GM21390 (cell line): ENCODE data around the gene MYO6.
"Not testable (repeated sequence)": the region's sequence is repeated elsewhere in the genome, so short reads cannot be mapped to it uniquely, and the experiment has no call there.

Experiments used
- ATAC-seq: cut with Tn5 transposase; IDR thresholded peaks from one replicate; pipeline ENCODE4 v1.9.1; 2021; ENCODE audit not compliant: unreplicated experiment

Gene MYO6

GRCh38 chr6:75880305-75880704 lies 131.3 kb downstream of the MYO6 start:
- no peak for ATAC-seq

- no peak for ATAC-seq
These were observed 133.7 kb downstream of the MYO6 start for GRCh38 chr6:75882734-75883133.

GRCh38 chr6:75884822-75885221 lies 135.8 kb downstream of the MYO6 start:
- no peak for ATAC-seq

GRCh38 chr6:75892384-75892783 lies 143.3 kb downstream of the MYO6 start:
- ATAC-seq = no peak

- ATAC-seq = peak; percentile 84
These were observed 144.2 kb downstream of the MYO6 start for GRCh38 chr6:75893058-75893775.

GRCh38 chr6:75893776-75894152 lies 144.7 kb downstream of the MYO6 start:
- ATAC-seq = peak; percentile 10

GRCh38 chr6:75896526-75896925 lies 147.5 kb downstream of the MYO6 start:
- no peak for ATAC-seq

- not testable (repeated sequence) for ATAC-seq
These were observed 151.2 kb downstream of the MYO6 start for GRCh38 chr6:75900216-75900615.

GRCh38 chr6:75905129-75905528 lies 156.1 kb downstream of the MYO6 start:
- ATAC-seq = not testable (repeated sequence)

- no peak for ATAC-seq
These were observed 157.8 kb downstream of the MYO6 start for GRCh38 chr6:75906871-75907270.

GRCh38 chr6:75907444-75907843 lies 158.4 kb downstream of the MYO6 start:
- no peak for ATAC-seq

- ATAC-seq = no peak
These were observed 164.0 kb downstream of the MYO6 start for GRCh38 chr6:75913040-75913439.

- ATAC-seq = no peak
These were observed 173.2 kb downstream of the MYO6 start for GRCh38 chr6:75922226-75922625.

- peak; percentile 69 for ATAC-seq
These were observed 177.5 kb downstream of the MYO6 start for GRCh38 chr6:75926293-75927168.

GRCh38 chr6:75931011-75931680 lies 182.1 kb downstream of the MYO6 start:
- no peak for ATAC-seq

- no peak for ATAC-seq
These were observed 183.0 kb downstream of the MYO6 start for GRCh38 chr6:75932067-75932466.

- no peak for ATAC-seq
These were observed 184.4 kb downstream of the MYO6 start for GRCh38 chr6:75933387-75933975.

- ATAC-seq = peak; percentile 78
These were observed 185.8 kb downstream of the MYO6 start for GRCh38 chr6:75934643-75935472.

GRCh38 chr6:75935473-75935793 lies 186.4 kb downstream of the MYO6 start:
- ATAC-seq = peak; percentile 10

GRCh38 chr6:75936682-75937081 lies 187.6 kb downstream of the MYO6 start:
- no peak for ATAC-seq

- no peak for ATAC-seq
These were observed 188.8 kb downstream of the MYO6 start for GRCh38 chr6:75937846-75938245.
